ENCODE results near the gene EXOC1. TPM values are rescaled to one million over a fixed set of nuclear protein-coding genes. Genes with fewer than 3 reads are reported as not detected.
A peak's percentile ranks its signal among the peaks of the same experiment; 100 is the strongest.

EXOC1 gene
- total and polyA plus RNA-seq, 9 of the 15 experiments (the other 6 are each of a cell fraction or from before 2014, with no cell fraction given), result 16.0 to 45.5 (median 26.2) TPM

DNA sequence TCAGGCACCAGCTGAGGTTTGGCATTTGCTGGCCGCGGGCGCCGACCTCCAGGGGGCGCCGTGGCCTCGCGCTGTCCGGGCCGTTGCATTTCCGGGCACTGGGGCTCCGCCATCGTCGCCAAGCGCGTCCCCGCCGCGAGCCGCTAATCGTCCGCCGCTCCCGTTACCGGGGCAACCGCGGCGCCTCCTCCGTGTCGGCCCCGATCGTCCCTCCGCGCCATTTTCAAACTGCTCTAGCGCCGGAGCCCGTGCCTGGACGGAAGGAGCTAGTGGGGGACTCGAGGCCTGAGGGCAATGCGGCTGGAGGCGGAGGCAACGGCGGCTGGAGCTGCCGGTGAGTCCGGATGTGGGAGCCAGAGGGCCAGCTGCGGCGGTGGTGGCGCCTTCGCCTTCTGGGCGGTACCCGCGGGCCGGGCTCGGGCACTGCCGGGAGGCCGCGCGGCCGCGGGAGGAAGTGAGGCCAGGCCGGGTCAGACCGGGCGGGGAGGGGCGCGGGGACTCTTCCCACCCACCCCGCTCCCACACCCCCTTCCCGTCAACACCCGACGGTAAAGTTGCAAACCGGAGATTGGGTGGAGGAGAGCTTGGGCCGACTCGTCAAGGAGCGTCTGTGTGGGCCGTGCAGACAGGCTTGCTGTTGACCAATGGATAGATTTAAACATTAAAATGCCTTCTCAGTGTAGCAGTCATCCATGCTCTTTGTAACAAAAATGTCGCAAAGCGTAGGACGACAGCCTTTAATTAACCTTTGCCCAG, 95.5 kb downstream of the EXOC1 start, which contains the start of gene CEP135 (continued):
- TF ChIP-seq PHF20 (IDR thresholded peaks at IDR 0.05; ENCODE audit: partially characterized antibody), result peak; percentile 89
- TF ChIP-seq NR1H2 (CRISPR knock-in tag; IDR thresholded peaks at IDR 0.05), result no peak
- no peak; the same call in 1 of the 2 replicates for TF ChIP-seq ZNF384 (IDR thresholded peaks at IDR 0.05; ENCODE audit: low read depth, low read length)
- TF ChIP-seq, protein P1, sequence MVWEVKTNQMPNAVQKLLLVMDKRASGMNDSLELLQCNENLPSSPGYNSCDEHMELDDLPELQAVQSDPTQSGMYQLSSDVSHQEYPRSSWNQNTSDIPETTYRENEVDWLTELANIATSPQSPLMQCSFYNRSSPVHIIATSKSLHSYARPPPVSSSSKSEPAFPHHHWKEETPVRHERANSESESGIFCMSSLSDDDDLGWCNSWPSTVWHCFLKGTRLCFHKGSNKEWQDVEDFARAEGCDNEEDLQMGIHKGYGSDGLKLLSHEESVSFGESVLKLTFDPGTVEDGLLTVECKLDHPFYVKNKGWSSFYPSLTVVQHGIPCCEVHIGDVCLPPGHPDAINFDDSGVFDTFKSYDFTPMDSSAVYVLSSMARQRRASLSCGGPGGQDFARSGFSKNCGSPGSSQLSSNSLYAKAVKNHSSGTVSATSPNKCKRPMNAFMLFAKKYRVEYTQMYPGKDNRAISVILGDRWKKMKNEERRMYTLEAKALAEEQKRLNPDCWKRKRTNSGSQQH (CRISPR knock-in tag; IDR thresholded peaks at IDR 0.05), result peak; percentile 88
- no peak for TF ChIP-seq ZNF133 (CRISPR knock-in tag; IDR thresholded peaks at IDR 0.05)
- peak; percentile 40; the same call in 1 of the 2 replicates for TF ChIP-seq NBN (IDR thresholded peaks at IDR 0.05; ENCODE audit: low read depth)
- peak; percentile 93 for TF ChIP-seq AFF4 (CRISPR knock-in tag; IDR thresholded peaks at IDR 0.05)
- 0 out of 2 replicates have a peak, but pooled peaks have one; percentile 14 for TF ChIP-seq ZNF143 (CRISPR knock-in tag; IDR thresholded peaks at IDR 0.05)
- TF ChIP-seq, protein P2, sequence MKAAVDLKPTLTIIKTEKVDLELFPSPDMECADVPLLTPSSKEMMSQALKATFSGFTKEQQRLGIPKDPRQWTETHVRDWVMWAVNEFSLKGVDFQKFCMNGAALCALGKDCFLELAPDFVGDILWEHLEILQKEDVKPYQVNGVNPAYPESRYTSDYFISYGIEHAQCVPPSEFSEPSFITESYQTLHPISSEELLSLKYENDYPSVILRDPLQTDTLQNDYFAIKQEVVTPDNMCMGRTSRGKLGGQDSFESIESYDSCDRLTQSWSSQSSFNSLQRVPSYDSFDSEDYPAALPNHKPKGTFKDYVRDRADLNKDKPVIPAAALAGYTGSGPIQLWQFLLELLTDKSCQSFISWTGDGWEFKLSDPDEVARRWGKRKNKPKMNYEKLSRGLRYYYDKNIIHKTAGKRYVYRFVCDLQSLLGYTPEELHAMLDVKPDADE (conservative IDR thresholded peaks at IDR 0.05; ENCODE audit: control insufficient read depth, low read depth, low read length), result no peak; the same call in 1 of the 2 replicates
- peak in 1 of 2 experiments; percentile 11; a peak in 1 of 3 replicates for TF ChIP-seq CBX3 (IDR thresholded peaks at IDR 0.05; ENCODE audit: borderline replicate concordance in 1 of 2, low read length in 2 of 2)
- TF ChIP-seq NR4A1 (CRISPR knock-in tag; IDR thresholded peaks at IDR 0.05), result no peak
- TF ChIP-seq NR4A1 (tag; IDR thresholded peaks at IDR 0.05), result peak; percentile 50; the same call in 1 of the 2 replicates
- 0 out of 2 replicates have a peak, but pooled peaks have one; percentile 44 for TF ChIP-seq GTF2F1 (IDR thresholded peaks at IDR 0.05; ENCODE audit: low read depth, low read length)
- 0 out of 2 replicates have a peak, but pooled peaks have one; percentile 38 for TF ChIP-seq KLF13 (tag; IDR thresholded peaks at IDR 0.05; ENCODE audit: borderline replicate concordance, low read depth)
- TF ChIP-seq, protein P3, sequence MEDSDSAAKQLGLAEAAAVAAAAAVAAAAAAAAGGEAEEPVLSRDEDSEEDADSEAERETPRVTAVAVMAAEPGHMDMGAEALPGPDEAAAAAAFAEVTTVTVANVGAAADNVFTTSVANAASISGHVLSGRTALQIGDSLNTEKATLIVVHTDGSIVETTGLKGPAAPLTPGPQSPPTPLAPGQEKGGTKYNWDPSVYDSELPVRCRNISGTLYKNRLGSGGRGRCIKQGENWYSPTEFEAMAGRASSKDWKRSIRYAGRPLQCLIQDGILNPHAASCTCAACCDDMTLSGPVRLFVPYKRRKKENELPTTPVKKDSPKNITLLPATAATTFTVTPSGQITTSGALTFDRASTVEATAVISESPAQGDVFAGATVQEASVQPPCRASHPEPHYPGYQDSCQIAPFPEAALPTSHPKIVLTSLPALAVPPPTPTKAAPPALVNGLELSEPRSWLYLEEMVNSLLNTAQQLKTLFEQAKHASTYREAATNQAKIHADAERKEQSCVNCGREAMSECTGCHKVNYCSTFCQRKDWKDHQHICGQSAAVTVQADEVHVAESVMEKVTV (CRISPR knock-in tag; IDR thresholded peaks at IDR 0.05), result peak; percentile 37; the same call in 1 of the 2 replicates
- TF ChIP-seq, protein P4, sequence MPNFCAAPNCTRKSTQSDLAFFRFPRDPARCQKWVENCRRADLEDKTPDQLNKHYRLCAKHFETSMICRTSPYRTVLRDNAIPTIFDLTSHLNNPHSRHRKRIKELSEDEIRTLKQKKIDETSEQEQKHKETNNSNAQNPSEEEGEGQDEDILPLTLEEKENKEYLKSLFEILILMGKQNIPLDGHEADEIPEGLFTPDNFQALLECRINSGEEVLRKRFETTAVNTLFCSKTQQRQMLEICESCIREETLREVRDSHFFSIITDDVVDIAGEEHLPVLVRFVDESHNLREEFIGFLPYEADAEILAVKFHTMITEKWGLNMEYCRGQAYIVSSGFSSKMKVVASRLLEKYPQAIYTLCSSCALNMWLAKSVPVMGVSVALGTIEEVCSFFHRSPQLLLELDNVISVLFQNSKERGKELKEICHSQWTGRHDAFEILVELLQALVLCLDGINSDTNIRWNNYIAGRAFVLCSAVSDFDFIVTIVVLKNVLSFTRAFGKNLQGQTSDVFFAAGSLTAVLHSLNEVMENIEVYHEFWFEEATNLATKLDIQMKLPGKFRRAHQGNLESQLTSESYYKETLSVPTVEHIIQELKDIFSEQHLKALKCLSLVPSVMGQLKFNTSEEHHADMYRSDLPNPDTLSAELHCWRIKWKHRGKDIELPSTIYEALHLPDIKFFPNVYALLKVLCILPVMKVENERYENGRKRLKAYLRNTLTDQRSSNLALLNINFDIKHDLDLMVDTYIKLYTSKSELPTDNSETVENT (CRISPR knock-in tag; IDR thresholded peaks at IDR 0.05), result 0 out of 2 replicates have a peak, but pooled peaks have one; percentile 11

Data from K562 (cell line).